HUES48 (cell line): ENCODE data around the gene ASXL2.
"Not testable (repeated sequence)": the region's sequence is repeated elsewhere in the genome, so short reads cannot be mapped to it uniquely, and the experiment has no call there.

ENCODE experiments used
- H3K27ac ChIP-seq: one replicate; pipeline ENCODE4 v1.7.0; 2013; ENCODE audit warnings: low read depth, low read length, inconsistent platforms
- H3K27me3 ChIP-seq: 2 replicates; pipeline ENCODE4 v1.6.1; 2013; ENCODE audit warnings: mild to moderate bottlenecking, low read length; ENCODE audit not compliant: control insufficient read depth, insufficient read depth
- H3K36me3 ChIP-seq: 2 replicates; pipeline ENCODE4 v1.6.1; 2013; ENCODE audit warnings: low read length; ENCODE audit not compliant: control insufficient read depth, insufficient read depth
- H3K4me1 ChIP-seq: 2 replicates; pipeline ENCODE4 v1.6.1; 2013; ENCODE audit warnings: mild to moderate bottlenecking, low read length; ENCODE audit not compliant: control insufficient read depth, insufficient read depth
- H3K4me3 ChIP-seq: 2 replicates; pipeline ENCODE4 v1.5.1; 2013; ENCODE audit warnings: mild to moderate bottlenecking, low read depth, low read length
- H3K9ac ChIP-seq: 2 replicates; pipeline ENCODE4 v1.6.1; 2013; ENCODE audit warnings: mild to moderate bottlenecking, low read depth, low read length, moderate library complexity
- H3K9me3 ChIP-seq: 2 replicates; pipeline ENCODE4 v1.6.1; 2013; ENCODE audit warnings: low read length; ENCODE audit not compliant: control insufficient read depth, insufficient read depth

The ASXL2 gene

GRCh38 chr2:25853038-25853638, 25.1 kb downstream of the ASXL2 start:
- Histone ChIP-seq H3K9me3 (no peaks in the 10 kb centered on the region), H3K27ac (no peak overlapping the region), H3K9ac (no peak overlapping the region), H3K4me1 (peaks cover 11% of the 10 kb centered on the region; the same call in 1 of the 2 replicates), H3K36me3 (no peaks in the 10 kb centered on the region), H3K27me3 (no peaks in the 10 kb centered on the region), H3K4me3 (no peak overlapping the region)

GRCh38 chr2:25851740-25852503, 26.4 kb downstream of the ASXL2 start:
- Histone ChIP-seq H3K27me3 (no peaks in the 10 kb centered on the region), H3K9ac (no peak overlapping the region), H3K27ac (no peak overlapping the region), H3K4me3 (no peak overlapping the region), H3K36me3 (no peaks in the 10 kb centered on the region), H3K4me1 (peaks cover 11% of the 10 kb centered on the region; the same call in 1 of the 2 replicates), H3K9me3 (no peaks in the 10 kb centered on the region)

GRCh38 chr2:25850400-25850799, 27.9 kb downstream of the ASXL2 start:
- H3K27ac ChIP-seq, H3K9me3 ChIP-seq, H3K4me3 ChIP-seq, H3K27me3 ChIP-seq, H3K9ac ChIP-seq, H3K36me3 ChIP-seq: not testable (repeated sequence)
- peaks cover 11% of the 10 kb centered on the region; the same call in 1 of the 2 replicates for H3K4me1 ChIP-seq

GRCh38 chr2:25849350-25849749, 28.9 kb downstream of the ASXL2 start:
- H3K4me3 ChIP-seq, H3K9me3 ChIP-seq, H3K27me3 ChIP-seq, H3K9ac ChIP-seq, H3K27ac ChIP-seq, H3K36me3 ChIP-seq: not testable (repeated sequence)
- H3K4me1 ChIP-seq: peaks cover 11% of the 10 kb centered on the region; the same call in 1 of the 2 replicates

- no peak overlapping the region for H3K4me3 ChIP-seq
- no peak overlapping the region for H3K27ac ChIP-seq
- H3K4me1 ChIP-seq: no peaks in the 10 kb centered on the region
- H3K9ac ChIP-seq: no peak overlapping the region
- no peaks in the 10 kb centered on the region for H3K27me3 ChIP-seq
- H3K36me3 ChIP-seq: peaks cover 22% of the 10 kb centered on the region
- no peaks in the 10 kb centered on the region for H3K9me3 ChIP-seq
These were observed 32.3 kb downstream of the ASXL2 start for GRCh38 chr2:25845843-25846505.

- peaks cover 25% of the 10 kb centered on the region for H3K36me3 ChIP-seq
- H3K9me3 ChIP-seq: no peaks in the 10 kb centered on the region
- no peak overlapping the region for H3K9ac ChIP-seq
- H3K4me3 ChIP-seq: no peak overlapping the region
- H3K27me3 ChIP-seq: no peaks in the 10 kb centered on the region
- H3K4me1 ChIP-seq: no peaks in the 10 kb centered on the region
- H3K27ac ChIP-seq: no peak overlapping the region
These were observed 34.2 kb downstream of the ASXL2 start for GRCh38 chr2:25844089-25844488.

GRCh38 chr2:25842155-25842554, 36.1 kb downstream of the ASXL2 start:
- no peaks in the 10 kb centered on the region for H3K9me3 ChIP-seq
- H3K4me1 ChIP-seq: no peaks in the 10 kb centered on the region
- no peak overlapping the region for H3K4me3 ChIP-seq
- no peak overlapping the region for H3K27ac ChIP-seq
- H3K36me3 ChIP-seq: peaks cover 25% of the 10 kb centered on the region
- no peak overlapping the region for H3K9ac ChIP-seq
- no peaks in the 10 kb centered on the region for H3K27me3 ChIP-seq

- no peaks in the 10 kb centered on the region for H3K9me3 ChIP-seq
- H3K27me3 ChIP-seq: no peaks in the 10 kb centered on the region
- no peak overlapping the region for H3K27ac ChIP-seq
- no peak overlapping the region for H3K9ac ChIP-seq
- H3K4me1 ChIP-seq: no peaks in the 10 kb centered on the region
- peaks cover 6% of the 10 kb centered on the region; the same call in 1 of the 2 replicates for H3K36me3 ChIP-seq
- no peak overlapping the region for H3K4me3 ChIP-seq
These were observed 40.0 kb downstream of the ASXL2 start for GRCh38 chr2:25838152-25838756.

- no peak overlapping the region for H3K9ac ChIP-seq
- no peaks in the 10 kb centered on the region for H3K4me1 ChIP-seq
- no peaks in the 10 kb centered on the region for H3K27me3 ChIP-seq
- no peak overlapping the region for H3K4me3 ChIP-seq
- H3K36me3 ChIP-seq: 0 out of 2 replicates have a peak, but pooled peaks cover 4% of the 10 kb centered on the region
- no peak overlapping the region for H3K27ac ChIP-seq
- no peaks in the 10 kb centered on the region for H3K9me3 ChIP-seq
These were observed 42.4 kb downstream of the ASXL2 start for GRCh38 chr2:25835906-25836305.

GRCh38 chr2:25833566-25833965, 44.7 kb downstream of the ASXL2 start:
- Histone ChIP-seq H3K27ac (no peak overlapping the region), H3K9me3 (no peaks in the 10 kb centered on the region), H3K9ac (no peak overlapping the region), H3K4me3 (no peak overlapping the region), H3K27me3 (no peaks in the 10 kb centered on the region), H3K36me3 (no peaks in the 10 kb centered on the region), H3K4me1 (no peaks in the 10 kb centered on the region)

- Histone ChIP-seq H3K9ac (no peak overlapping the region), H3K27me3 (no peaks in the 10 kb centered on the region), H3K27ac (no peak overlapping the region), H3K4me3 (no peak overlapping the region), H3K36me3 (no peaks in the 10 kb centered on the region), H3K4me1 (no peaks in the 10 kb centered on the region), H3K9me3 (no peaks in the 10 kb centered on the region)
These were observed 45.4 kb downstream of the ASXL2 start for GRCh38 chr2:25832897-25833296.
